Activated CD4-positive, alpha-beta T cell treated with anti-CD3 and anti-CD28 coated beads for 48 hours (primary cell): Measurements from ENCODE around the gene ZNF335.
A peak's percentile ranks its signal among the peaks of the same experiment; 100 is the strongest.

ENCODE experiments used
- DNase-seq: peaks from one replicate; pipeline ENCODE4 v3.0.0-alpha.2; 2020

The ZNF335 gene

GRCh38 chr20:45971675-45972499, at the start of gene ZNF335:
TSS of gene ZNF335 (minus strand) at chr20:45972203. CDS start at chr20:45971410, 793 bp downstream.
- DNase-seq: peak; percentile 96

GRCh38 chr20:46020555-46020954, 48.6 kb upstream of the ZNF335 start:
- no peak for DNase-seq

- no peak for DNase-seq
These were observed 46.6 kb upstream of the ZNF335 start for GRCh38 chr20:46018611-46019010.

- DNase-seq: no peak
These were observed 46.1 kb upstream of the ZNF335 start for GRCh38 chr20:46018112-46018511.

GRCh38 chr20:46017272-46017671, 45.3 kb upstream of the ZNF335 start:
- DNase-seq: no peak

- no peak for DNase-seq
These were observed 42.8 kb upstream of the ZNF335 start for GRCh38 chr20:46014517-46015396.

GRCh38 chr20:46013829-46014516, 42.0 kb upstream of the ZNF335 start:
- peak; percentile 81 for DNase-seq

GRCh38 chr20:46013322-46013828, 41.4 kb upstream of the ZNF335 start:
- no peak for DNase-seq

GRCh38 chr20:46012921-46013320, 40.9 kb upstream of the ZNF335 start:
- no peak for DNase-seq

- DNase-seq: peak; percentile 81
These were observed 39.9 kb upstream of the ZNF335 start for GRCh38 chr20:46011631-46012482.

- peak; percentile 63 for DNase-seq
These were observed 38.7 kb upstream of the ZNF335 start for GRCh38 chr20:46010491-46011391.

- no peak for DNase-seq
These were observed 37.8 kb upstream of the ZNF335 start for GRCh38 chr20:46009816-46010215.

- DNase-seq: no peak
These were observed 35.7 kb upstream of the ZNF335 start for GRCh38 chr20:46007671-46008070.

- no peak for DNase-seq
These were observed 35.0 kb upstream of the ZNF335 start for GRCh38 chr20:46006964-46007363.

GRCh38 chr20:46006022-46006705, 34.2 kb upstream of the ZNF335 start:
- no peak for DNase-seq

GRCh38 chr20:46004889-46005473, 33.0 kb upstream of the ZNF335 start:
- no peak for DNase-seq

- DNase-seq: no peak
These were observed 32.2 kb upstream of the ZNF335 start for GRCh38 chr20:46004187-46004586.

GRCh38 chr20:46002008-46002407, 30.0 kb upstream of the ZNF335 start:
- DNase-seq: no peak

- no peak for DNase-seq
These were observed 29.5 kb upstream of the ZNF335 start for GRCh38 chr20:46001498-46001897.
